B cell (primary cell): Measurements from ENCODE around the gene FARP1. TPM values are rescaled to one million over a fixed set of nuclear protein-coding genes. Genes with fewer than 3 reads are reported as not detected.

Experiments
- ATAC-seq: fragments of 200-7000 bp; cut with Tn5 transposase; one replicate; pipeline ENCODE4 v1.10.0; 2021; ENCODE audit warnings: low read depth, mild to moderate bottlenecking, moderate number of reproducible peaks, moderate library complexity
- CTCF ChIA-PET: fragments of 350-600 bp; sonication (Branson Sonifier 250); formaldehyde crosslinking; loops from one replicate; lab custom pipeline; 2021; ENCODE audit warnings: antibody characterized with exemption, inconsistent platforms; lab: Charles Lee
- POLR2A ChIA-PET: fragments of 350-600 bp; sonication (Branson Sonifier 250); formaldehyde crosslinking; loops from one replicate; lab custom pipeline; 2021; ENCODE audit warnings: antibody characterized with exemption; lab: Charles Lee
- DNase-seq: peaks from one replicate; pipeline ENCODE4 v3.0.0; 2013
- H2AFZ ChIP-seq: 2 replicates; pipeline ENCODE4 v1.6.1; 2012; ENCODE audit warnings: mild to moderate bottlenecking, low read depth, low read length; ENCODE audit not compliant: insufficient read depth, poor library complexity, severe bottlenecking
- H3K27ac ChIP-seq, 2 donors: 1 replicate in 1 of 2; 2 replicates in 1 of 2; pipeline ENCODE4 v1.5.1; 2012 to 2013; ENCODE audit warnings: low read length in 2 of 2, mild to moderate bottlenecking in 2 of 2, moderate library complexity in 1 of 2
- H3K27me3 ChIP-seq, 4 experiments: fragments of 200-600 bp in 1 of 4; sonication (generic) in 1 of 4; replicated peaks in 1 of 4; 1 replicate in 2 of 4; 2 replicates in 2 of 4; pipeline versions ENCODE4 v1.6.1 to v1.7.0; 2013 to 2016; ENCODE audit warnings: low read length in 3 of 4, mild to moderate bottlenecking in 2 of 4, mixed read lengths in 1 of 4, moderate library complexity in 1 of 4; ENCODE audit not compliant: insufficient read depth in 4 of 4, control insufficient read depth in 3 of 4; ENCODE audit errors: control extremely low read depth in 1 of 4
- H3K36me3 ChIP-seq, 2 experiments: replicated peaks in 1 of 2; 1 replicate in 1 of 2; 2 replicates in 1 of 2; pipeline versions ENCODE4 v1.6.1 to v1.7.1; 2013; ENCODE audit warnings: low read length in 1 of 2; ENCODE audit not compliant: insufficient read depth in 2 of 2, control insufficient read depth in 1 of 2; ENCODE audit errors: control extremely low read depth in 1 of 2, extremely low read depth in 1 of 2
- H3K4me1 ChIP-seq, 2 donors: fragments of 200-600 bp in 1 of 2; sonication (generic) in 1 of 2; 1 replicate in 1 of 2; 2 replicates in 1 of 2; pipeline versions ENCODE4 v1.5.1 to v1.6.1; 2013 to 2017; ENCODE audit warnings: low read length in 2 of 2; ENCODE audit not compliant: control insufficient read depth in 2 of 2, insufficient read depth in 2 of 2
- H3K4me2 ChIP-seq: replicated peaks from 2 replicates; pipeline ENCODE3; 2012; ENCODE audit warnings: mild to moderate bottlenecking, low read depth, low read length; ENCODE audit not compliant: poor library complexity, severe bottlenecking
- H3K4me3 ChIP-seq, 5 experiments: fragments of 200-600 bp in 1 of 5; sonication (generic) in 1 of 5; 1 replicate in 3 of 5; 2 replicates in 2 of 5; pipeline versions ENCODE4 v1.5.1 to v1.7.0; 2011 to 2016; ENCODE audit warnings: low read length in 4 of 5, mild to moderate bottlenecking in 4 of 5, low read depth in 2 of 5, control low read depth in 1 of 5, moderate library complexity in 1 of 5; ENCODE audit not compliant: insufficient read depth in 1 of 5; ENCODE audit errors: control extremely low read depth in 1 of 5, extremely low read depth in 1 of 5
- H3K79me2 ChIP-seq: fragments of 200-600 bp; sonication (generic); one replicate; pipeline ENCODE4 v1.6.0; 2016; ENCODE audit warnings: low read length; ENCODE audit not compliant: control insufficient read depth, insufficient read depth
- H3K9ac ChIP-seq: fragments of 200-600 bp; sonication (generic); 2 replicates; pipeline ENCODE4 v1.6.1; 2017; ENCODE audit warnings: mild to moderate bottlenecking, low read length, moderate library complexity
- H3K9me3 ChIP-seq, 3 donors: one replicate each; pipeline versions ENCODE4 v1.6.1 to v1.7.1; 2013; ENCODE audit warnings: low read length in 2 of 3; ENCODE audit not compliant: control insufficient read depth in 2 of 3, insufficient read depth in 1 of 3; ENCODE audit errors: control extremely low read depth in 1 of 3
- H4K20me1 ChIP-seq: 2 replicates; pipeline ENCODE4 v1.6.0; 2012; ENCODE audit warnings: mild to moderate bottlenecking, low read length; ENCODE audit not compliant: insufficient read depth, control insufficient read depth, poor library complexity, severe bottlenecking
- H3K27ac Mint-ChIP-seq: one replicate; pipeline ENCODE4 v1.8.0; 2021; ENCODE audit warnings: mixed read lengths
- H3K27me3 Mint-ChIP-seq: one replicate; pipeline ENCODE4 v1.8.0; 2021; ENCODE audit warnings: mixed read lengths
- H3K4me1 Mint-ChIP-seq: one replicate; pipeline ENCODE4 v1.8.0; 2021; ENCODE audit warnings: mixed read lengths
- H3K4me3 Mint-ChIP-seq: one replicate; pipeline ENCODE4 v1.8.0; 2021; ENCODE audit warnings: mixed read lengths
- H3K9me3 Mint-ChIP-seq: one replicate; pipeline ENCODE4 v1.8.0; 2022; ENCODE audit warnings: mixed read lengths; ENCODE audit not compliant: insufficient read depth
- CTCF ChIP-seq: fragments of 200-600 bp; IDR thresholded peaks from one replicate; pipeline ENCODE4 v1.8.0; 2022; ENCODE audit warnings: antibody characterized with exemption, mild to moderate bottlenecking
- EZH2 ChIP-seq: IDR thresholded peaks from 2 replicates; pipeline ENCODE4 v1.6.1; 2012; ENCODE audit warnings: borderline replicate concordance, low read depth, mild to moderate bottlenecking, moderate library complexity, low read length; ENCODE audit not compliant: insufficient read depth, poor library complexity, severe bottlenecking
- WGBS: methylation state at CpG from one replicate; pipeline ENCODE4 v1.1.5; 2013; ENCODE audit warnings: missing lambda C conversion rate; ENCODE audit not compliant: insufficient coverage; 5-methylcytosine and 5-hydroxymethylcytosine counted together
- intact Hi-C: fragments of 100-400 bp; cut with micrococcal nuclease; formaldehyde crosslinking; loops from one replicate; pipeline ENCODE4 v1.10.0; 2022
- polyA plus RNA-seq: library from polyadenylated mRNA; depleted of rRNA; stranded (reverse); fragments of >200 nt; gene quantifications from 2 replicates; pipeline ENCODE4 v1.2.3, GENCODE V29; 2012
- total RNA-seq, 2 donors: library from RNA; stranded (reverse); fragments of 120-200 nt in 1 of 2; gene quantifications; 1 replicate in 1 of 2; 2 replicates in 1 of 2; pipeline versions ENCODE4 v1.2.3 to v1.2.4, GENCODE V29; 2013 to 2022

Gene FARP1
- total and polyA plus RNA-seq, 2 donors (not counting 1 experiment from before 2014, with no cell fraction given): 0.15 to 1.5 TPM

GRCh38 chr13:98240135-98240534 lies 97.2 kb downstream of the FARP1 start:
- Histone ChIP-seq H3K79me2 (no peaks in the 10 kb centered on the region), H3K4me1 (no peaks in the 10 kb centered on the region), H3K27ac (no peak overlapping the region), H4K20me1 (no peaks in the 10 kb centered on the region), H3K36me3 (no peaks in the 10 kb centered on the region), H2AFZ (no peak overlapping the region), H3K9ac (no peak overlapping the region), H3K27me3 (no peaks in the 10 kb centered on the region), H3K4me3 (no peak overlapping the region), H3K9me3 (no peaks in the 10 kb centered on the region), H3K4me2 (no peak overlapping the region)
- ATAC-seq (no peak), DNase-seq (no peak)
- POLR2A ChIA-PET: no interaction called here
- CTCF ChIA-PET: no interaction called here
- Mint-ChIP-seq H3K27ac (no peak overlapping the region), H3K9me3 (no peaks in the 10 kb centered on the region), H3K27me3 (peaks cover 3% of the 10 kb centered on the region), H3K4me1 (no peaks in the 10 kb centered on the region), H3K4me3 (no peak overlapping the region)
- intact Hi-C loops: no loop called here
- 96% methylated on average over 12 of the region's 12 CpGs for WGBS
- TF ChIP-seq EZH2 (no peak), CTCF (no peak)

DNA sequence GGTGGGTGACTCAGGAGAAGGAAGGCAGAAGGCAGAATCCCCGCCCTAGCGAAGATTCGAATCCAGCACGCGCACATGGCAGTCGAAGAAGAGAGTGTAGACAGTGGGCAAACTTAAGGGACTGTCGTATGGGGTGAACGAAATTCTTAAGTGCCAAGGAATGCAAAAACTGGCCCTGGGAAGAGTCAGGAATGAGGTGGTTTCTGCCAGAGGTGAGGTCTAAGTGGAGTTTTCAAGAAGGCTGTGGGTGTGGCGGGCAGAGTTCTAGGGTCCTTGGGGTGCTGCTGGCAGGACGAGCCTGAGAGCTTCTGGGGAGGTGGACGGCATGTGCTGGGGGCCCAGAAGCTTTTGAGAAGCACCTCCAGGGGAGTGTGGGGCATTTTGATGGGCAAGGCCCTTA lies 98.1 kb downstream of the FARP1 start:
- TF ChIP-seq CTCF: no peak
- no peak for TF ChIP-seq EZH2
- POLR2A ChIA-PET: no interaction called here
- Mint-ChIP-seq H3K4me3 (no peak overlapping the region), H3K4me1 (no peaks in the 10 kb centered on the region), H3K9me3 (no peaks in the 10 kb centered on the region), H3K27me3 (no peaks in the 10 kb centered on the region), H3K27ac (no peak overlapping the region)
- 96% methylated on average over 11 of the region's 11 CpGs for WGBS
- intact Hi-C loops: no loop called here
- DNase-seq (no peak), ATAC-seq (no peak)
- H3K27ac ChIP-seq: no peak overlapping the region
- no peaks in the 10 kb centered on the region for H3K79me2 ChIP-seq
- CTCF ChIA-PET: no interaction called here
- no peak overlapping the region for H3K4me3 ChIP-seq
- H3K4me1 ChIP-seq: no peaks in the 10 kb centered on the region
- H2AFZ ChIP-seq: no peak overlapping the region
- H3K27me3 ChIP-seq: no peaks in the 10 kb centered on the region
- H3K9me3 ChIP-seq: no peaks in the 10 kb centered on the region
- no peaks in the 10 kb centered on the region for H3K36me3 ChIP-seq
- no peak overlapping the region for H3K4me2 ChIP-seq
- no peaks in the 10 kb centered on the region for H4K20me1 ChIP-seq
- H3K9ac ChIP-seq: no peak overlapping the region
